Esophagus muscularis mucosa (tissue), 4 donors: ENCODE results near the gene ATP2B2. TPM values are rescaled to one million over a fixed set of nuclear protein-coding genes. Genes with fewer than 3 reads are reported as not detected.

ENCODE experiments used
- DNase-seq: peaks from one replicate; pipeline ENCODE4 v3.0.0-alpha.2; 2017; ENCODE audit errors: extremely low spot score
- H3K27ac ChIP-seq, 4 donors: fragments of 200-600 bp; sonication (generic); replicated peaks in 1 of 4; 1 replicate in 3 of 4; 2 replicates in 1 of 4; pipeline ENCODE4 v1.5.1; 2016 to 2019; ENCODE audit warnings: mild to moderate bottlenecking in 1 of 4
- H3K27me3 ChIP-seq, 4 donors: fragments of 200-600 bp; sonication (generic); one replicate each; pipeline versions ENCODE4 v1.5.1 to v1.6.0; 2016 to 2019
- H3K36me3 ChIP-seq, 4 donors: fragments of 200-600 bp; sonication (generic); one replicate each; pipeline ENCODE4 v1.5.1; 2016 to 2019
- H3K4me1 ChIP-seq, 4 donors: fragments of 200-600 bp; sonication (generic); one replicate each; pipeline ENCODE4 v1.5.1; 2016 to 2019
- H3K4me3 ChIP-seq, 4 donors: fragments of 200-600 bp; sonication (generic); 1 replicate in 2 of 4; 2 replicates in 2 of 4; pipeline ENCODE4 v1.5.1; 2016 to 2019; ENCODE audit warnings: mild to moderate bottlenecking in 4 of 4, moderate library complexity in 1 of 4
- H3K9me3 ChIP-seq, 4 donors: fragments of 200-600 bp; sonication (generic); 1 replicate in 3 of 4; 2 replicates in 1 of 4; pipeline ENCODE4 v1.5.1; 2016 to 2019
- CTCF ChIP-seq, 3 experiments: fragments of 200-600 bp in 2 of 3; fragments of 450-650 bp in 1 of 3; sonication (generic) in 2 of 3; IDR thresholded peaks; one replicate each; pipeline ENCODE4 v1.5.1; 2017 to 2019; ENCODE audit warnings: antibody characterized with exemption in 3 of 3, mild to moderate bottlenecking in 2 of 3, moderate library complexity in 1 of 3
- EP300 ChIP-seq: sonication (generic); formaldehyde crosslinking; IDR thresholded peaks from one replicate; pipeline ENCODE4 v1.6.1; 2017; ENCODE audit warnings: antibody characterized with exemption
- POLR2A ChIP-seq: fragments of 450-650 bp; IDR thresholded peaks from one replicate; pipeline ENCODE4 v1.6.1; 2017; ENCODE audit warnings: antibody characterized with exemption, moderate library complexity, mild to moderate bottlenecking, low read depth
- POLR2AphosphoS5 ChIP-seq, 2 donors: sonication (generic); formaldehyde crosslinking; IDR thresholded peaks; one replicate each; pipeline ENCODE4 v1.6.1; 2017; ENCODE audit warnings: antibody characterized with exemption in 2 of 2
- WGBS: methylation state at CpG from one replicate; pipeline ENCODE4 v1.1.5; 2018; 5-methylcytosine and 5-hydroxymethylcytosine counted together
- intact Hi-C: fragments of 100-400 bp; cut with DNase I; formaldehyde crosslinking; loops from one replicate; pipeline ENCODE4 v1.15.1; 2023
- total RNA-seq, 4 donors: library from RNA; depleted of rRNA; stranded (reverse); fragments of >200 nt; gene quantifications; one replicate each; pipeline versions ENCODE4 v1.1.0 to v1.2.1, GENCODE V29; 2016

The ATP2B2 gene
- total RNA-seq, 4 donors from 2014 or later, result under 0.01 to 0.75 (median 0.39) TPM

GRCh38 chr3:10526366-10526765 lies 21.0 kb upstream of the ATP2B2 start:
- whole genome bisulfite sequencing, result 75% methylated on average over 4 of the region's 4 CpGs
- no peaks in the 10 kb centered on the region for H3K4me1 ChIP-seq
- no peak overlapping the region for H3K4me3 ChIP-seq
- intact Hi-C loops, result no loop called here
- no peaks in the 10 kb centered on the region for H3K36me3 ChIP-seq
- no peak overlapping the region for H3K27ac ChIP-seq
- H3K27me3 ChIP-seq, result peaks cover 0 to 56% (median 0%) of the 10 kb centered on the region in 4 donors
- no peaks in the 10 kb centered on the region for H3K9me3 ChIP-seq
- TF ChIP-seq POLR2AphosphoS5 (IDR thresholded peaks at IDR 0.05) (no peak), CTCF (IDR thresholded peaks at IDR 0.05) (no peak), EP300 (no peak), POLR2A (no peak)
- DNase-seq, result no peak

- no peak for TF ChIP-seq POLR2A
- DNase-seq, result no peak
- H3K27ac ChIP-seq, result no peak overlapping the region
- H3K9me3 ChIP-seq, result no peaks in the 10 kb centered on the region
- peaks cover 0 to 69% (median 0%) of the 10 kb centered on the region in 4 donors for H3K27me3 ChIP-seq
- intact Hi-C loops, result no loop called here
- H3K4me1 ChIP-seq, result no peaks in the 10 kb centered on the region
- H3K36me3 ChIP-seq, result no peaks in the 10 kb centered on the region
- WGBS, result 58% methylated on average over 3 of the region's 3 CpGs
- no peak overlapping the region for H3K4me3 ChIP-seq
Measured at GRCh38 chr3:10524799-10525301, 19.5 kb upstream of the ATP2B2 start.

GRCh38 chr3:10524270-10524669 lies 18.9 kb upstream of the ATP2B2 start:
- Histone ChIP-seq H3K27me3 (peaks cover 0 to 69% (median 0%) of the 10 kb centered on the region in 4 donors), H3K27ac (no peak overlapping the region), H3K4me3 (no peak overlapping the region), H3K4me1 (no peaks in the 10 kb centered on the region), H3K9me3 (no peaks in the 10 kb centered on the region), H3K36me3 (no peaks in the 10 kb centered on the region)
- intact Hi-C loops, result no loop called here
- no peak for DNase-seq
- no peak for TF ChIP-seq EP300
- TF ChIP-seq POLR2AphosphoS5 (IDR thresholded peaks at IDR 0.05), result no peak
- no peak for TF ChIP-seq CTCF (IDR thresholded peaks at IDR 0.05)
- TF ChIP-seq POLR2A, result no peak
- 75% methylated on average over 7 of the region's 7 CpGs for WGBS

- Histone ChIP-seq H3K4me3 (no peak overlapping the region), H3K36me3 (no peaks in the 10 kb centered on the region), H3K4me1 (no peaks in the 10 kb centered on the region), H3K9me3 (no peaks in the 10 kb centered on the region), H3K27me3 (peaks cover 0 to 72% (median 0%) of the 10 kb centered on the region in 4 donors), H3K27ac (no peak overlapping the region)
- no peak for DNase-seq
- 46% methylated on average over 5 of the region's 5 CpGs for WGBS
- TF ChIP-seq CTCF (IDR thresholded peaks at IDR 0.05), result no peak
- no peak for TF ChIP-seq EP300
- no peak for TF ChIP-seq POLR2AphosphoS5 (IDR thresholded peaks at IDR 0.05)
- TF ChIP-seq POLR2A, result no peak
- intact Hi-C loops, result no loop called here
Measured at GRCh38 chr3:10523561-10523960, 18.2 kb upstream of the ATP2B2 start.

- WGBS, result 66% methylated on average over 3 of the region's 3 CpGs
- no peaks in the 10 kb centered on the region for H3K9me3 ChIP-seq
- peaks cover 0 to 73% (median 0%) of the 10 kb centered on the region in 4 donors for H3K27me3 ChIP-seq
- DNase-seq, result no peak
- no peaks in the 10 kb centered on the region for H3K36me3 ChIP-seq
- H3K27ac ChIP-seq, result no peak overlapping the region
- no peak overlapping the region for H3K4me3 ChIP-seq
- no peaks in the 10 kb centered on the region for H3K4me1 ChIP-seq
- intact Hi-C loops, result no loop called here
- no peak for TF ChIP-seq CTCF (IDR thresholded peaks at IDR 0.05)
- no peak for TF ChIP-seq POLR2A
- no peak for TF ChIP-seq POLR2AphosphoS5 (IDR thresholded peaks at IDR 0.05)
- no peak for TF ChIP-seq EP300
Measured at GRCh38 chr3:10522646-10523303, 17.4 kb upstream of the ATP2B2 start.
